ENCODE measurements around the gene LMNA. TPM values are rescaled to one million over a fixed set of nuclear protein-coding genes. Genes with fewer than 3 reads are reported as not detected.

LMNA gene
- total RNA-seq, 4 donors from 2014 or later: 201 to 295 (median 211) TPM

DNA sequence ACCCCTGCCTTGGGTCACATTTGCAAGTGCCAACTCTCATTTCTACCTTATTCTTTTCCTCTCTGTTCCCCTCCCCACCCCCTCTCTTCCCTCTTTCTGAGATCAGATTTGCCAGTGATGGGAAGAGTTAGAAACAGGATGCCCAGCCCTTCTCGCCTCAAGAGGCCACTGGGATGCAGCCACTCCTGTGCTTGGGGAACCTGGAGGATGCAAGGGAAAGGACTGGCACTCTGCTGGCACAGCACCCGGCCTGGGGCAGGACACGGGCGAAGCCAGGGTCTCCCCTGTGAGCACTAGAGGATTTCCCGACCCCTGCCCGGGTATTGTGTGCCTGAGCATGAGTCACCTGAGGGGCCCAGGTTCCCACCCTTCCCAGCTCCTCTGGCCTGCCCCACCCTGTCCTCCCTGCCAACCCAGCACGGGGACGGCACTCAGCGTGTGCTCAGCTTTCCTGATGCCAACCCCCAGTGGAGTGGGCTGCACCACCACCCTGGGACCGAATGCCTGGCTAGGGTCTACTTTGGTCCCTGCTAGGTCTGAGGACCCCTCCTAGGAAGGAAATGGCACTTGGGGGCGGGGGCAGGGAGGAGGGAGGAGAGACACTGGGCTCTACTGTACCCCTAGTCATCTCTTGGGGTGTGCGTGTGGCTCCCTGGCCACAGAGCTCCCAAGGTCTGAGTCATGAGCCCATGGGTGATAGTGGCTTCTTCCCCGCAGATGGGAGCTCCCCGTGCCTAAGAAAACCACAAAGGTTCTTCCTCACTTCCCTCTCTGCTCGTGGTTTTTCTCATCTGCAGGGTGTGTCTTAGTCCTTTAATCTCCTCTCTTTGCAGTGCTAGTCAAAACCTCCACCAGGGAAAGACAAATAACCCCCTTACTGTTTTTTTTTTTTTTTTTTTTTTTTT is 12.4 kb downstream of the LMNA start:
- peak overlapping the region in 1 of 4 donors; percentile 27 for H3K4me3 ChIP-seq
- peak overlapping the region; percentile 73 to 97 (median 93) for H3K27ac ChIP-seq
- peak in 2 of 3 donors; percentile 57 to 81 for DNase-seq
- H3K27me3 ChIP-seq: no peaks in the 10 kb centered on the region
- H3K36me3 ChIP-seq: peaks cover 0 to 15% (median 0%) of the 10 kb centered on the region in 3 donors
- TF ChIP-seq POLR2A (IDR thresholded peaks at IDR 0.05): no peak
- TF ChIP-seq, protein P1, sequence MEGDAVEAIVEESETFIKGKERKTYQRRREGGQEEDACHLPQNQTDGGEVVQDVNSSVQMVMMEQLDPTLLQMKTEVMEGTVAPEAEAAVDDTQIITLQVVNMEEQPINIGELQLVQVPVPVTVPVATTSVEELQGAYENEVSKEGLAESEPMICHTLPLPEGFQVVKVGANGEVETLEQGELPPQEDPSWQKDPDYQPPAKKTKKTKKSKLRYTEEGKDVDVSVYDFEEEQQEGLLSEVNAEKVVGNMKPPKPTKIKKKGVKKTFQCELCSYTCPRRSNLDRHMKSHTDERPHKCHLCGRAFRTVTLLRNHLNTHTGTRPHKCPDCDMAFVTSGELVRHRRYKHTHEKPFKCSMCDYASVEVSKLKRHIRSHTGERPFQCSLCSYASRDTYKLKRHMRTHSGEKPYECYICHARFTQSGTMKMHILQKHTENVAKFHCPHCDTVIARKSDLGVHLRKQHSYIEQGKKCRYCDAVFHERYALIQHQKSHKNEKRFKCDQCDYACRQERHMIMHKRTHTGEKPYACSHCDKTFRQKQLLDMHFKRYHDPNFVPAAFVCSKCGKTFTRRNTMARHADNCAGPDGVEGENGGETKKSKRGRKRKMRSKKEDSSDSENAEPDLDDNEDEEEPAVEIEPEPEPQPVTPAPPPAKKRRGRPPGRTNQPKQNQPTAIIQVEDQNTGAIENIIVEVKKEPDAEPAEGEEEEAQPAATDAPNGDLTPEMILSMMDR (IDR thresholded peaks at IDR 0.05): no peak
- H3K4me1 ChIP-seq: peaks cover 7 to 88% (median 51%) of the 10 kb centered on the region in 4 donors
- no peaks in the 10 kb centered on the region for H3K9me3 ChIP-seq

DNA sequence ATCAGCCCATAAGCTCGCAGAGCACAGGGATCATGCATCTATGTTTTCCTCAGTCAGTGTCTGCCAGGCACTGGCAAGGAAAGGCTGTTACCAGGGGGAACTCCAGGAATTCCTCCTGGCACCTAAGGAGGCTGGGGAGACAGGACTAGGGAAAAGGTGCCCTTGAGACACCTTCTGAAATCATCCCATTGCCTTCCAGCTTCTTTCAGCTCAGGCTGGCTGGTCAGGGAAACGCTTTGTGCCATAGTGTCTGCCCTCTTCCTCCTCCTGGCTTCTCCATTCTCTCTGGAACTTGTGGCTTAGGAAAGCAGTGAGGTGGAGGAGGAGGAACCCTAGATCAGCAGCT is 13.8 kb downstream of the LMNA start:
- H3K27me3 ChIP-seq: no peaks in the 10 kb centered on the region
- no peaks in the 10 kb centered on the region for H3K9me3 ChIP-seq
- H3K36me3 ChIP-seq: peaks cover 0 to 29% (median 0%) of the 10 kb centered on the region in 3 donors
- H3K27ac ChIP-seq: peak overlapping the region; percentile 59 to 97 (median 82)
- H3K4me3 ChIP-seq: no peak overlapping the region
- TF ChIP-seq, protein P1 (IDR thresholded peaks at IDR 0.05): no peak
- TF ChIP-seq POLR2A (IDR thresholded peaks at IDR 0.05): no peak
- peaks cover 7 to 74% (median 51%) of the 10 kb centered on the region in 4 donors for H3K4me1 ChIP-seq
- no peak for DNase-seq

DNA sequence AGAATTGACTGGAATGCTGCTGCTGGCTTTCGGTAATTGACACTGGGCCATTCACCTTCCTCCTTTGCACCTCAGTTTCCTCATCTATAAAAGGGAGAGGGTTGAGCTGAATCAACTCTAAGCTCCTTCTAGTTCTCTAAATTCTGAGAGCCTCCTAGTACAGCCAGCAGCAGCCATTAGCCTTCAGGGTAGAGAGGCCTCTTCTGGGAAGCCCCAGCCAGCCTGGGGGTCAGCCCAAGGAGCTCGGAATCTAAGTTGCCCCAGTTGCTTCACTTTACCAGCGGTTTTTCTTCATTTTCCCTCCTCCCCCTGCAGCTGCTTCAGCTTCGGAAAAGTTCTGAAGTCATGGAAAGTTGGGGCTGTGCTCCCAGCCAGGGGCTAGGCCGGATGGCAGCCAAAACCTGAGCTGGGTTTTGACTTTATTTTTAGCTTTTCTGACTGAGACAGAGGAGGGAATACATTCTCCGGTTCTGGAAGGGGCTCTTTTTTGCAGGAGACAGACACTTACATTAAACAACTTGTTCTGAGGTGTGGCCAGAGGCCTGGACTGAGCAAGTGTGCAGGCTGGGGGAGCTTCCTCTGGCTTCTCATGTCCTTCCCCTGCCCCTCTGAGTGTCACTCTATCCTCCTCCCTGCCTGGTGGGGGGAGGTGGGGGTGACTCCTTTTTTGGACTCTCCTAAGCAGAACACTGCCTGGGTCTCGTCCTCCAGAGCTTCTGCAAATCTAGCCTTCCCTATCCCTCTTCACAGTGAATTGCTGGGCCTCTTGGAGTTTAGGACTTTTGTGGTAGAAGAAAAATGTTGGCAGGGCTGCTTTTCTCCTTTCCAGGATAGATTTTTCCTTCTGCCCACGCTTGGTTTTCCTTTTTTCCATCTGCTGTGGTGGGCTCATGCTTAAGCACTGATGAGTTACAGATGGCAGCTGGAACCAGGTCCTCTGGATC is 14.4 kb downstream of the LMNA start:
- TF ChIP-seq POLR2A (IDR thresholded peaks at IDR 0.05): no peak
- TF ChIP-seq, protein P1 (IDR thresholded peaks at IDR 0.05): no peak
- Histone ChIP-seq H3K9me3 (no peaks in the 10 kb centered on the region), H3K36me3 (peaks cover 0 to 36% (median 0%) of the 10 kb centered on the region in 3 donors), H3K4me3 (peak overlapping the region in 1 of 4 donors; percentile 16), H3K27ac (peak overlapping the region; percentile 59 to 97 (median 82)), H3K4me1 (peaks cover 7 to 67% (median 50%) of the 10 kb centered on the region in 4 donors), H3K27me3 (no peaks in the 10 kb centered on the region)
- peak in 1 of 3 donors; percentile 43 for DNase-seq

DNA sequence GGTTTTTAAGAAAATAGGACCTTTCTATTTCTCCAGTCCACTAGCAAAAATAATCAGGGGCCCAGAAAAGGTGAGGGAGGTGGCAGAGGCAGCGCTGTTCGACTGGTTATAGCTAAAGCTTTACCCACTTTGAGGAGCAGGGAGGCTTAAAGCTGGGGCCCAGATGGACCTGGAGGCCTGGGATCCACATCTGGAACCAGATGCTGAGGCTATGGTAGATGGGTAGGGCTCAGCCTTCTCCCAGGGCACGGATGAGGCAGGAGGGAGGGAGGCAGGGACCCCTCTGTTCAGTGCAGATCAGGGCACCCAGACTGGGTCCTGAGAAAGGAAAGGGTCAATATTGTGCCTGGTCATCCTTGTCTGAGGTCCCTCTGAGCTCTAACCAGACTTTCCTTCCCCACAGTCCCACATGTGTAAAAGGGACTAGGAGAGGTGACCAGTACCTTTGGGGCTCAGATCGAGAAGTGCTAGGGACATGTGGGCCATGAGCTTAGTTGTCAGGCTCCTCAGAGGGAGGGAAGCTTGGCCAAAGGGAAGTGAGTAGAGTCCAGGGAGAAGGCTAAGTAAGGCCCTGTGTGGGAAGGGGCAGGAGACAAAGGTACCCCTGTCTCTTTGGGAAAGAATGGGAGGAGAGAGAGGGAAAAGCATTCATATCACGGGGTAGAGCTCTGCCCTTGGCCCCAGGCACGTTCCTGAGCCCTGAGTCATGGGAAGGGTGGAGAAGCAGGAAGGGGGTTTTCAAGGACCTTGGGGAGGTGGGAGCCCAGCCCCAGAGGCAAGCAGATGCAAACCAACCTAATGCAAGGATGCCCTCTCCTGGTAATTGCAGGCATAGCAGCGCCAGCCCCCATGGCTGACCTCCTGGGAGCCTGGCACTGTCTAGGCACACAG is 15.4 kb downstream of the LMNA start:
- H3K4me3 ChIP-seq: peak overlapping the region in 2 of 4 donors; percentile 16 to 24
- DNase-seq: peak; percentile 77 to 93 (median 88)
- H3K4me1 ChIP-seq: peaks cover 7 to 57% (median 39%) of the 10 kb centered on the region in 4 donors
- peaks cover 0 to 46% (median 0%) of the 10 kb centered on the region in 3 donors for H3K36me3 ChIP-seq
- no peaks in the 10 kb centered on the region for H3K27me3 ChIP-seq
- no peaks in the 10 kb centered on the region for H3K9me3 ChIP-seq
- peak overlapping the region; percentile 59 to 97 (median 82) for H3K27ac ChIP-seq
- no peak for TF ChIP-seq POLR2A (IDR thresholded peaks at IDR 0.05)
- TF ChIP-seq, protein P1 (IDR thresholded peaks at IDR 0.05): peak; percentile 92 to 98 (median 98)

All from Peyer's patch (tissue), 4 donors.